Trophoblast cell (in vitro differentiated cells and primary cell): ENCODE data around the gene DYNLT4.
A peak's percentile ranks its signal among the peaks of the same experiment; 100 is the strongest.

Source experiments
- DNase-seq, 2 donors: peaks; one replicate each; pipeline ENCODE4 v3.0.0-alpha.2; 2016
- H2AFZ ChIP-seq: 2 replicates; pipeline ENCODE4 v1.6.1; 2013; ENCODE audit warnings: low read length, moderate library complexity, mild to moderate bottlenecking; ENCODE audit not compliant: insufficient read depth, poor library complexity
- H2AK5ac ChIP-seq: 2 replicates; pipeline ENCODE4 v1.6.1; 2013; ENCODE audit warnings: mild to moderate bottlenecking, low read length
- H2BK120ac ChIP-seq: 2 replicates; pipeline ENCODE4 v1.6.1; 2013; ENCODE audit warnings: low read length, mild to moderate bottlenecking, moderate library complexity; ENCODE audit not compliant: insufficient read depth, poor library complexity
- H2BK12ac ChIP-seq: 2 replicates; pipeline ENCODE4 v1.6.1; 2013; ENCODE audit warnings: mild to moderate bottlenecking, low read length, moderate library complexity
- H2BK5ac ChIP-seq: 2 replicates; pipeline ENCODE4 v1.6.1; 2013; ENCODE audit warnings: low read length, low read depth, moderate library complexity, mild to moderate bottlenecking; ENCODE audit not compliant: poor library complexity
- H3K14ac ChIP-seq: 2 replicates; pipeline ENCODE4 v1.6.1; 2013; ENCODE audit warnings: mild to moderate bottlenecking, low read length
- H3K18ac ChIP-seq: 2 replicates; pipeline ENCODE4 v1.6.1; 2013; ENCODE audit warnings: mild to moderate bottlenecking, low read length
- H3K23ac ChIP-seq: 2 replicates; pipeline ENCODE4 v1.6.1; 2013; ENCODE audit warnings: low read length
- H3K27ac ChIP-seq: 2 replicates; pipeline ENCODE4 v1.5.1; 2013; ENCODE audit warnings: low read depth, mild to moderate bottlenecking, inconsistent platforms, low read length, moderate library complexity
- H3K27me3 ChIP-seq: 2 replicates; pipeline ENCODE4 v1.6.1; 2013; ENCODE audit warnings: inconsistent platforms, mild to moderate bottlenecking, low read length, moderate library complexity; ENCODE audit not compliant: insufficient read depth
- H3K36me3 ChIP-seq, 2 experiments: 1 replicate in 1 of 2; 2 replicates in 1 of 2; pipeline ENCODE4 v1.6.1; 2013; ENCODE audit warnings: low read length in 2 of 2, mild to moderate bottlenecking in 2 of 2, moderate library complexity in 1 of 2; ENCODE audit not compliant: insufficient read depth in 2 of 2, control insufficient read depth in 1 of 2
- H3K4ac ChIP-seq: 2 replicates; pipeline ENCODE4 v1.6.1; 2013; ENCODE audit warnings: low read depth, mild to moderate bottlenecking, low read length, moderate library complexity
- H3K4me1 ChIP-seq, 2 experiments: 1 replicate in 1 of 2; 2 replicates in 1 of 2; pipeline ENCODE4 v1.6.1; 2013; ENCODE audit warnings: low read length in 2 of 2, mild to moderate bottlenecking in 2 of 2, moderate library complexity in 1 of 2; ENCODE audit not compliant: insufficient read depth in 2 of 2, control insufficient read depth in 1 of 2
- H3K4me2 ChIP-seq: 2 replicates; pipeline ENCODE4 v1.6.1; 2013; ENCODE audit warnings: inconsistent platforms, mild to moderate bottlenecking, low read length, moderate library complexity
- H3K4me3 ChIP-seq: 2 replicates; pipeline ENCODE4 v1.5.1; 2013; ENCODE audit warnings: mild to moderate bottlenecking, low read depth, low read length, inconsistent platforms
- H3K79me1 ChIP-seq: one replicate; pipeline ENCODE4 v1.6.1; 2013; ENCODE audit warnings: low read length
- H3K79me2 ChIP-seq: 2 replicates; pipeline ENCODE4 v1.6.1; 2013; ENCODE audit warnings: low read length, mild to moderate bottlenecking; ENCODE audit not compliant: control insufficient read depth, insufficient read depth, poor library complexity
- H3K9ac ChIP-seq: 2 replicates; pipeline ENCODE4 v1.6.1; 2013; ENCODE audit warnings: mild to moderate bottlenecking, low read length
- H3K9me3 ChIP-seq: 2 replicates; pipeline ENCODE4 v1.6.1; 2013; ENCODE audit warnings: low read depth, mild to moderate bottlenecking, control low read depth, inconsistent platforms, low read length; ENCODE audit not compliant: insufficient read depth
- H4K12ac ChIP-seq: 2 replicates; pipeline ENCODE4 v1.6.1; 2013; ENCODE audit warnings: low read depth, mild to moderate bottlenecking, low read length, moderate library complexity
- H4K8ac ChIP-seq: 2 replicates; pipeline ENCODE4 v1.6.1; 2013; ENCODE audit warnings: low read depth, mild to moderate bottlenecking, low read length, moderate library complexity
- H4K91ac ChIP-seq: one replicate; pipeline ENCODE4 v1.6.1; 2013; ENCODE audit warnings: low read depth, mild to moderate bottlenecking, low read length, moderate library complexity
- WGBS: extraction: QIAGEN DNeasy Blood & Tissue Kit; methylation state at CpG from one replicate; pipeline ENCODE4 v1.1.7; 2013; ENCODE audit warnings: missing lambda C conversion rate; ENCODE audit not compliant: insufficient read length, insufficient coverage; ENCODE audit errors: extremely low coverage; 5-methylcytosine and 5-hydroxymethylcytosine counted together

Gene DYNLT4

DNA sequence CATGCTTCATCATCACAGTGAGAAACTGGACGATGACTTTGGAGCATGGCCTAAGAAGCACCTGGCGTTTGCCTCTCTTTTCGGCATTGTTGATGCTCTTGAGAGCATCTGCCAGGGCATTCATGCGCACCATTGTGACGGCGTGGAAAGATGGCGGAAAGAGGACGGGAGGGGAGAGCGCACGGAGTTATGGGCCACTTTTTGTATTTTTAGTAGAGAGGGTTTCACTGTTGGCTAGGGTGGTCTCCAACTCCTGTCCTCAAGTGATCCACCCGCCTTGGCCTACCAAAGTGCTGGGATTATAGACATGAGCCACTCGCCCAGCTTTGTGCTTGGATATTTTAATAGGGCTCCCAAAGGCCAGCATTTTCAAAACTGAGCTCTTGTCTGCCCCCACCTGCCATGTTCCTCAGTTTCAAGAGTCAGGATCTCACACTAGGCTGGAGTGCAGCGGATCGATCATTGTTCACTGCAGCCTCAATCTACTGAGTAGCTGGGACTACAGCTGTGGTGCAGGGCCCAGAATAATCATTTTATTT is 26.5 kb downstream of the DYNLT4 start:
- no peak overlapping the region for H3K4me2 ChIP-seq
- no peaks in the 10 kb centered on the region for H3K27me3 ChIP-seq
- no CpG with 5 or more reads among the region's 14 CpGs for WGBS
- peaks cover 41 to 45% of the 10 kb centered on the region in 2 experiments for H3K36me3 ChIP-seq
- no peak overlapping the region for H2BK120ac ChIP-seq
- peaks cover 4% of the 10 kb centered on the region for H3K9me3 ChIP-seq
- H3K18ac ChIP-seq, result no peak overlapping the region
- no peak overlapping the region for H3K23ac ChIP-seq
- H3K79me1 ChIP-seq, result peaks cover 9% of the 10 kb centered on the region
- no peak overlapping the region for H2BK5ac ChIP-seq
- H2AK5ac ChIP-seq, result no peak overlapping the region
- no peak overlapping the region for H2BK12ac ChIP-seq
- no peak overlapping the region for H2AFZ ChIP-seq
- peaks cover 15% of the 10 kb centered on the region for H3K79me2 ChIP-seq
- no peak for DNase-seq
- H4K91ac ChIP-seq, result no peak overlapping the region
- H3K4me1 ChIP-seq, result peaks cover 14 to 17% of the 10 kb centered on the region in 2 experiments
- H3K9ac ChIP-seq, result no peak overlapping the region
- H4K8ac ChIP-seq, result no peak overlapping the region
- no peak overlapping the region for H3K14ac ChIP-seq
- no peak overlapping the region for H3K27ac ChIP-seq
- H4K12ac ChIP-seq, result no peak overlapping the region
- no peak overlapping the region for H3K4me3 ChIP-seq
- no peak overlapping the region for H3K4ac ChIP-seq

DNA sequence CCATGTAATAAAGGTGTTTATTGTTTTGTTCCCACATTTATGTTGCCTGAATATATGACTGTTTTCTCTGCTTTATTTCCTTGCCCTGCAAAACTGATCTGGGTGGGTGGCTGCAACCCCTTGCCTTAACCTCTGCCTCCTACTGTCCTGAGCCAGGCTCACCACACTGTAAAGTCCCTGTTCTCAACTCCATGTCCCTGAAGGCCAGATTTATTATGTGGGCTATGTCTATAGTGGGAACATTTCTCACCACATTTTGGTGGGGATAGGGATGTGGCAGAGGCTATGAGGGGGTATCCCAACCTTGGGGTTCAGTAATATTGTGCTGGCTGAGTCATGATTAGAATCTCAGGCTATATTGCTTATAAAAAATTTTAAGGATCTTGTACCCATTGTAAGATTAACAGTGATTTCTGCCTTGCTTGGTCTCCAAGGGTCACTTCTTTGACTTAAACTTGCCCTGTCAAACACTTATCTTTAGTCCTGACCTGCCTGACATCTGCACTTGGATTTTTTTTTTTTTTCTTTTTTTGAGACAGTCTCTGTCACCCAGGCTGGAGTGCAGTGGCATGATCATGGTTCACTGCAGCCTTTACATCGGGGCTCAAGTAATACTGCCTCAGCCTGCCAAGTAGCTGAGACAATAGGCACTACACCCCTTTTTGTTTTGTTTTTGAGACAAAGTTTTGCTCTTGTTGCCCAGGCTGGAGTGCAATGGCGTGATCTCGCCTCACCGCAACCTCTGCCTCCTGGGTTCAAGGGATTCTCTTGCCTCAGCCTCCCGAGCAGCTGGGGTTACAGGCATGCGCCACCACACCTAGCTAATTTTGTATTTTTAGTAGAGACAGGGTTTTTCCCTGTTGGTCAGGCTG is 28.2 kb downstream of the DYNLT4 start:
- Histone ChIP-seq H3K9ac (no peak overlapping the region), H4K91ac (no peak overlapping the region), H2BK5ac (no peak overlapping the region), H3K79me2 (peaks cover 19% of the 10 kb centered on the region), H2AFZ (no peak overlapping the region), H3K9me3 (peaks cover 1% of the 10 kb centered on the region), H3K4me1 (peaks cover 9 to 12% of the 10 kb centered on the region in 2 experiments), H2BK12ac (no peak overlapping the region), H3K27ac (no peak overlapping the region), H2BK120ac (no peak overlapping the region), H2AK5ac (no peak overlapping the region), H4K12ac (no peak overlapping the region), H3K4me2 (no peak overlapping the region), H3K4me3 (no peak overlapping the region), H3K18ac (no peak overlapping the region), H3K36me3 (peaks cover 41 to 45% of the 10 kb centered on the region in 2 experiments), H3K27me3 (no peaks in the 10 kb centered on the region), H3K79me1 (peaks cover 16% of the 10 kb centered on the region), H3K4ac (no peak overlapping the region), H4K8ac (no peak overlapping the region), H3K23ac (no peak overlapping the region), H3K14ac (no peak overlapping the region)
- WGBS, result no CpG with 5 or more reads among the region's 6 CpGs
- no peak for DNase-seq

DNA sequence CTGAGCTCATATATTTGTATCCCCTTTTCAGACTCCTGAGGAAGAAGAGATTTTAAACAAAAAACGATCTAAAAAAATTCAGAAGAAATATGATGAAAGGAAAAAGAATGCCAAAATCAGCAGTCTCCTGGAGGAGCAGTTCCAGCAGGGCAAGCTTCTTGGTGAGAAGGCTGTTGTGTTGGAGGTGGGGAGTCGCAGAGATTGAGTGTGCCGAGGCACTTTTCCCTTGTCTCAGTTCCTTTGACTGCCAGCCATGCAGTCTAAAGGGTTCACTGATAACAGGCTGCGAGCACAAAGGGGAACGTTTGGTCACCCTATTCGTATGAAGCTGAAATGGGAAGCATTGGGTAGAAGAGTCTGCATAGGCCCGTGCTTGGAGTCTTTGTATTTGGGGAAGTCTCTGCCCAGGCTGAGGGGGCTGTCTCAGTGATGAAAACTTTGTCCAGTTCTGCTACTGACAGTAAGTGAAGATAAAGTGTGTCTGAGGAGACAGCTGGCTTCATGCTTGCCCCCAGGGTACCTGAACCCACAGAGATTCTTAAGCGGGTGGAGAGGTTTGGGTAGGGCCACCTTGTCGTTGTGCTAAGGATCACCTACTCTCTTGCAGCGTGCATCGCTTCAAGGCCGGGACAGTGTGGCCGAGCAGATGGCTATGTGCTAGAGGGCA is 29.0 kb downstream of the DYNLT4 start:
- Histone ChIP-seq H3K4me2 (peak overlapping the region; percentile 85), H3K79me1 (peaks cover 16% of the 10 kb centered on the region), H3K4me3 (no peak overlapping the region), H2BK120ac (no peak overlapping the region), H3K23ac (peak overlapping the region; percentile 29), H4K91ac (no peak overlapping the region), H3K36me3 (peaks cover 41 to 45% of the 10 kb centered on the region in 2 experiments), H3K4me1 (peaks cover 7 to 12% of the 10 kb centered on the region in 2 experiments), H3K27ac (no peak overlapping the region), H3K4ac (peak overlapping the region; percentile 56), H3K18ac (no peak overlapping the region), H3K14ac (no peak overlapping the region), H3K27me3 (no peaks in the 10 kb centered on the region), H2AFZ (no peak overlapping the region), H3K9ac (no peak overlapping the region), H2BK5ac (no peak overlapping the region), H2AK5ac (no peak overlapping the region), H4K12ac (no peak overlapping the region), H3K9me3 (peaks cover 1% of the 10 kb centered on the region), H2BK12ac (no peak overlapping the region), H4K8ac (no peak overlapping the region), H3K79me2 (peaks cover 19% of the 10 kb centered on the region)
- WGBS, result no CpG with 5 or more reads among the region's 13 CpGs
- DNase-seq, result no peak

DNA sequence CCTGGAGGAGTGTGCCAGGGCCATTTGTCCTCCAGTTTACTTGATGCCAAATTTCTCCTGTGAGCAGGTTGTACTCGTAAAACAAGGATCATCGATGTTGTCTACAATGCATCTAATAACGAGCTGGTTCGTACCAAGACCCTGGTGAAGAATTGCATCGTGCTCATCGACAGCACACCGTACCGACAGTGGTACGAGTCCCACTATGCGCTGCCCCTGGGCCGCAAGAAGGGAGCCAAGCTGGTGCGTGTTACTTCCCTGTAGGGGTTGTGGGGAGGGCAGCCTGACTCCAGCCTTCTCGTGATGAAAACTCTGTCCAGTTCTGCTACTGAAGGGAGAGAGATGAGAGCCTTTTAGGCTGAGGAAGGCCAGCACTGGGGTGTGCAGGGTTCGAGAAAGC is 29.6 kb downstream of the DYNLT4 start:
- Histone ChIP-seq H3K27ac (no peak overlapping the region), H3K4ac (peak overlapping the region; percentile 56), H3K4me1 (peaks cover 7 to 12% of the 10 kb centered on the region in 2 experiments), H2BK120ac (no peak overlapping the region), H3K9me3 (peaks cover 1% of the 10 kb centered on the region), H3K36me3 (peaks cover 41 to 45% of the 10 kb centered on the region in 2 experiments), H3K9ac (peak overlapping the region; percentile 57), H3K18ac (peak overlapping the region; percentile 29), H2BK5ac (no peak overlapping the region), H3K14ac (no peak overlapping the region), H3K79me2 (peaks cover 19% of the 10 kb centered on the region), H3K4me3 (peak overlapping the region; percentile 27), H2AK5ac (no peak overlapping the region), H3K79me1 (peaks cover 16% of the 10 kb centered on the region), H3K4me2 (peak overlapping the region; percentile 85), H4K8ac (no peak overlapping the region), H2AFZ (no peak overlapping the region), H2BK12ac (no peak overlapping the region), H3K27me3 (no peaks in the 10 kb centered on the region), H4K12ac (peak overlapping the region; percentile 5), H3K23ac (no peak overlapping the region), H4K91ac (no peak overlapping the region)
- no peak for DNase-seq
- WGBS, result no CpG with 5 or more reads among the region's 14 CpGs
